HG03139 (cell line): ENCODE data around the gene AQP5.

Experiments used
- ATAC-seq: cut with Tn5 transposase; IDR thresholded peaks from one replicate; pipeline ENCODE4 v1.9.1; 2021; ENCODE audit not compliant: unreplicated experiment

The AQP5 gene

GRCh38 chr12:49961111-49961922, at the start of gene AQP5:
Gene AQP5 (plus strand): TSS chr12:49961872. CDS start chr12:49962018, 146 bp downstream.
- ATAC-seq = no peak

- no peak for ATAC-seq
Measured at GRCh38 chr12:49912345-49913255, 49.1 kb upstream of the AQP5 start.

- ATAC-seq = no peak
Measured at GRCh38 chr12:49916129-49916919, 45.3 kb upstream of the AQP5 start.

- ATAC-seq = no peak
Measured at GRCh38 chr12:49917166-49917787, 44.4 kb upstream of the AQP5 start.

- ATAC-seq = no peak
Measured at GRCh38 chr12:49917788-49918173, 43.9 kb upstream of the AQP5 start.

- ATAC-seq = no peak
Measured at GRCh38 chr12:49920241-49920914, 41.3 kb upstream of the AQP5 start.

GRCh38 chr12:49920915-49921286, 40.8 kb upstream of the AQP5 start:
- no peak for ATAC-seq

GRCh38 chr12:49921299-49921698, 40.4 kb upstream of the AQP5 start:
- no peak for ATAC-seq

- ATAC-seq = no peak
Measured at GRCh38 chr12:49921936-49922335, 39.7 kb upstream of the AQP5 start.

- no peak for ATAC-seq
Measured at GRCh38 chr12:49922349-49923034, 39.2 kb upstream of the AQP5 start.

GRCh38 chr12:49923035-49923644, 38.5 kb upstream of the AQP5 start:
- no peak for ATAC-seq

- no peak for ATAC-seq
Measured at GRCh38 chr12:49923880-49924556, 37.7 kb upstream of the AQP5 start.

GRCh38 chr12:49924628-49925246, 36.9 kb upstream of the AQP5 start:
- ATAC-seq = no peak

- no peak for ATAC-seq
Measured at GRCh38 chr12:49925433-49926204, 36.1 kb upstream of the AQP5 start.

GRCh38 chr12:49928471-49928870, 33.2 kb upstream of the AQP5 start:
- ATAC-seq = no peak

GRCh38 chr12:49929581-49929980, 32.1 kb upstream of the AQP5 start:
- no peak for ATAC-seq

GRCh38 chr12:49930515-49931288, 31.0 kb upstream of the AQP5 start:
- ATAC-seq = no peak
